H1 (cell line): Measurements from ENCODE around the gene KIF11. TPM values are rescaled to one million over a fixed set of nuclear protein-coding genes. Genes with fewer than 3 reads are reported as not detected.
A peak's percentile ranks its signal among the peaks of the same experiment; 100 is the strongest.

Source experiments
- CTCF ChIA-PET: fragments of 300-600 bp; sonication (Branson Sonifier 250); formaldehyde crosslinking; loops from one replicate; lab custom pipeline; 2021; ENCODE audit not compliant: partially characterized antibody; lab: Charles Lee
- POLR2A ChIA-PET: fragments of 300-600 bp; sonication (Branson Sonifier 250); formaldehyde crosslinking; loops from one replicate; lab custom pipeline; 2021; ENCODE audit warnings: inconsistent platforms; ENCODE audit not compliant: partially characterized antibody; lab: Charles Lee
- DNase-seq, 2 experiments: peaks; one replicate each; pipeline versions ENCODE4 v3.0.0 to v3.0.0-alpha.2; 2010 to 2022; ENCODE audit warnings: low spot score in 2 of 2, low read depth in 1 of 2, mixed read lengths in 1 of 2
- FAIRE-seq: peaks from 2 replicates; lab custom pipeline; 2011; peaks lifted over from hg19 to GRCh38; lab: Jason Lieb, UNC
- H2AFZ ChIP-seq: 2 replicates; pipeline ENCODE4 v1.8.1; 2012; ENCODE audit warnings: low read length, inconsistent platforms
- H2AK5ac ChIP-seq: 2 replicates; pipeline ENCODE4 v1.6.1; 2013; ENCODE audit warnings: low read depth, low read length
- H2BK120ac ChIP-seq: replicated peaks from 2 replicates; pipeline ENCODE3; 2013; ENCODE audit warnings: low read depth, low read length, inconsistent platforms
- H2BK12ac ChIP-seq: 2 replicates; pipeline ENCODE4 v1.6.1; 2013; ENCODE audit warnings: low read depth, low read length
- H2BK15ac ChIP-seq: 2 replicates; pipeline ENCODE4 v1.6.1; 2013; ENCODE audit warnings: low read length
- H2BK20ac ChIP-seq: 2 replicates; pipeline ENCODE4 v1.6.1; 2013; ENCODE audit warnings: low read length
- H2BK5ac ChIP-seq: 2 replicates; pipeline ENCODE4 v1.6.1; 2013; ENCODE audit warnings: low read depth, low read length
- H3K14ac ChIP-seq: 2 replicates; pipeline ENCODE4 v1.6.1; 2013; ENCODE audit warnings: inconsistent platforms; ENCODE audit not compliant: insufficient read length
- H3K18ac ChIP-seq: 2 replicates; pipeline ENCODE4 v1.6.1; 2013; ENCODE audit warnings: low read length; ENCODE audit errors: extremely low read depth
- H3K23ac ChIP-seq: 2 replicates; pipeline ENCODE4 v1.6.1; 2013; ENCODE audit warnings: inconsistent platforms; ENCODE audit not compliant: insufficient read length
- H3K23me2 ChIP-seq: 2 replicates; pipeline ENCODE4 v1.6.1; 2013; ENCODE audit warnings: low read depth, low read length
- H3K27ac ChIP-seq: 2 replicates; pipeline ENCODE4 v1.6.1; 2011; ENCODE audit warnings: low read depth, low read length, inconsistent platforms
- H3K27me3 ChIP-seq, 4 experiments: replicated peaks in 1 of 4; 1 replicate in 1 of 4; 2 replicates in 3 of 4; pipeline versions ENCODE4 v1.6.1 to v1.8.1; 2011 to 2013; ENCODE audit warnings: low read length in 3 of 4, mild to moderate bottlenecking in 3 of 4, inconsistent platforms in 2 of 4, mixed read lengths in 2 of 4, moderate library complexity in 1 of 4; ENCODE audit not compliant: control insufficient read depth in 3 of 4, insufficient read depth in 3 of 4; ENCODE audit errors: extremely low read depth in 1 of 4
- H3K36me3 ChIP-seq, 4 experiments: 2 replicates each; pipeline versions ENCODE4 v1.6.1 to v1.8.1; 2011 to 2013; ENCODE audit warnings: mild to moderate bottlenecking in 4 of 4, low read length in 3 of 4, moderate library complexity in 2 of 4, control low read depth in 1 of 4, inconsistent platforms in 1 of 4; ENCODE audit not compliant: insufficient read depth in 4 of 4, control insufficient read depth in 2 of 4
- H3K4ac ChIP-seq: replicated peaks from 2 replicates; pipeline ENCODE3; 2013; ENCODE audit warnings: low read length, low read depth, mixed read lengths, inconsistent platforms; ENCODE audit not compliant: insufficient read length
- H3K4me1 ChIP-seq, 4 experiments: replicated peaks in 1 of 4; 1 replicate in 1 of 4; 2 replicates in 3 of 4; pipeline versions ENCODE4 v1.6.1 to v1.8.1; 2011 to 2013; ENCODE audit warnings: low read length in 3 of 4, inconsistent platforms in 2 of 4, mixed read lengths in 1 of 4; ENCODE audit not compliant: insufficient read depth in 4 of 4, control insufficient read depth in 3 of 4
- H3K4me2 ChIP-seq, 2 experiments: 2 replicates each; pipeline versions ENCODE4 v1.6.1 to v1.8.1; 2011 to 2013; ENCODE audit warnings: low read depth in 2 of 2, low read length in 2 of 2, control low read depth in 1 of 2, inconsistent platforms in 1 of 2, mild to moderate bottlenecking in 1 of 2; ENCODE audit not compliant: insufficient read depth in 1 of 2
- H3K4me3 ChIP-seq, 4 experiments: fragments of 200-600, 300-600 bp in 1 of 4; sonication (generic), shearing (Covaris generic), sonication (Bioruptor Twin) in 1 of 4; 2 replicates each; pipeline versions ENCODE4 v1.5.1 to v1.8.1; 2011 to 2016; ENCODE audit warnings: low read length in 4 of 4, low read depth in 3 of 4, control low read depth in 2 of 4, inconsistent platforms in 2 of 4, mild to moderate bottlenecking in 2 of 4, mixed read lengths in 1 of 4, moderate library complexity in 1 of 4; ENCODE audit not compliant: insufficient read depth in 2 of 4; ENCODE audit errors: extremely low read depth in 1 of 4
- H3K56ac ChIP-seq: replicated peaks from 2 replicates; pipeline ENCODE3; 2013; ENCODE audit warnings: low read depth, mild to moderate bottlenecking, mixed read lengths, low read length, inconsistent platforms; ENCODE audit not compliant: insufficient read length
- H3K79me1 ChIP-seq: 2 replicates; pipeline ENCODE4 v1.6.1; 2013; ENCODE audit warnings: low read depth, low read length, control low read depth
- H3K79me2 ChIP-seq, 2 experiments: 2 replicates each; pipeline versions ENCODE4 v1.6.1 to v1.8.1; 2012 to 2013; ENCODE audit warnings: low read length in 2 of 2, mild to moderate bottlenecking in 2 of 2, inconsistent platforms in 1 of 2; ENCODE audit not compliant: insufficient read depth in 2 of 2, control insufficient read depth in 1 of 2
- H3K9ac ChIP-seq, 4 experiments: replicated peaks in 1 of 4; 1 replicate in 1 of 4; 2 replicates in 3 of 4; pipeline versions ENCODE4 v1.6.1 to v1.8.1; 2011 to 2013; ENCODE audit warnings: low read depth in 3 of 4, low read length in 3 of 4, control low read depth in 2 of 4, mild to moderate bottlenecking in 2 of 4, moderate library complexity in 2 of 4, inconsistent platforms in 1 of 4; ENCODE audit errors: extremely low read depth in 1 of 4
- H3K9me3 ChIP-seq, 2 experiments: 2 replicates each; pipeline versions ENCODE4 v1.6.1 to v1.8.1; 2012 to 2013; ENCODE audit warnings: mild to moderate bottlenecking in 2 of 2, moderate library complexity in 2 of 2, control low read depth in 1 of 2, inconsistent platforms in 1 of 2, low read depth in 1 of 2, low read length in 1 of 2, mixed read lengths in 1 of 2; ENCODE audit not compliant: insufficient read depth in 2 of 2
- H4K20me1 ChIP-seq, 2 experiments: replicated peaks in 1 of 2; 2 replicates each; pipeline versions ENCODE3 to v1.8.1; 2011 to 2013; ENCODE audit warnings: inconsistent platforms in 2 of 2, low read length in 2 of 2, mild to moderate bottlenecking in 1 of 2; ENCODE audit not compliant: insufficient read depth in 2 of 2, control insufficient read depth in 1 of 2
- H4K5ac ChIP-seq: 2 replicates; pipeline ENCODE4 v1.6.1; 2013; ENCODE audit warnings: low read length, low read depth, mixed read lengths, inconsistent platforms; ENCODE audit not compliant: insufficient read length
- H4K8ac ChIP-seq: 2 replicates; pipeline ENCODE4 v1.8.0; 2013; ENCODE audit warnings: mild to moderate bottlenecking, moderate library complexity, low read length, inconsistent platforms; ENCODE audit not compliant: insufficient read depth; ENCODE audit errors: extremely low read depth
- H4K91ac ChIP-seq: replicated peaks from 2 replicates; pipeline ENCODE3; 2013; ENCODE audit warnings: low read length, mixed read lengths, inconsistent platforms; ENCODE audit not compliant: insufficient read length
- ASH2L ChIP-seq: fragments of 200-600, 300-600 bp; sonication (generic); IDR thresholded peaks from one replicate; pipeline ENCODE4 v1.7.1; 2017; ENCODE audit warnings: low read length
- BRCA1 ChIP-seq: IDR thresholded peaks from 2 replicates; pipeline ENCODE4 v1.6.1; 2012; ENCODE audit warnings: low read depth, low read length, improper control_type of control experiment
- CEBPB ChIP-seq: IDR thresholded peaks from 2 replicates; pipeline ENCODE4 v1.6.1; 2012; ENCODE audit warnings: low read depth, low read length
- CHD1 ChIP-seq: IDR thresholded peaks from 2 replicates; pipeline ENCODE4 v1.6.1; 2012; ENCODE audit warnings: low read depth, low read length, improper control_type of control experiment
- PHF8 ChIP-seq: fragments of 200-600 bp; sonication (generic); conservative IDR thresholded peaks from 2 replicates; pipeline ENCODE4 v1.7.1; 2012; ENCODE audit warnings: low read depth, mild to moderate bottlenecking, inconsistent platforms, low read length, moderate library complexity
- POLR2A ChIP-seq, 2 experiments: IDR thresholded peaks; 1 replicate in 1 of 2; 2 replicates in 1 of 2; pipeline ENCODE4 v1.6.1; 2011; ENCODE audit warnings: low read depth in 2 of 2, low read length in 2 of 2, mild to moderate bottlenecking in 2 of 2; ENCODE audit errors: control extremely low read depth in 1 of 2
- RXRA ChIP-seq: IDR thresholded peaks from 2 replicates; pipeline ENCODE4 v1.6.1; 2011; ENCODE audit warnings: low read depth, mild to moderate bottlenecking, low read length, moderate library complexity; ENCODE audit not compliant: insufficient read depth
- WGBS, 2 experiments: shearing (Covaris generic) in 1 of 2; methylation state at CpG; one replicate each; pipeline versions ENCODE4 v1.1.6 to v1.1.7; 2013 to 2015; ENCODE audit warnings: low lambda C conversion rate in 2 of 2, mixed read lengths in 2 of 2, inconsistent platforms in 1 of 2, low coverage in 1 of 2, missing lambda C conversion rate in 1 of 2; ENCODE audit not compliant: insufficient replicate concordance in 2 of 2, insufficient coverage in 1 of 2, insufficient read length in 1 of 2; ENCODE audit errors: extremely low coverage in 1 of 2, missing lambda C conversion rate in 1 of 2; 5-methylcytosine and 5-hydroxymethylcytosine counted together
- polyA plus RNA-seq, 7 experiments: library from polyadenylated mRNA; depleted of rRNA in 3 of 7; stranded (reverse) in 5 of 7; unstranded in 2 of 7; fragments of >200 nt in 5 of 7; fragments of 200-250 nt in 2 of 7; gene quantifications; 1 replicate in 5 of 7; 2 replicates in 1 of 7; 4 replicates in 1 of 7; pipeline versions ENCODE4 v1.2.1 to v1.2.3, GENCODE V29; 2011 to 2013; ENCODE audit warnings: missing spikeins in 2 of 7, mixed read lengths in 2 of 7
- total RNA-seq: library from RNA; stranded (reverse); fragmentation: NEBNext Ultra II Directional; extraction: Animal tissue kit (Norgen Biotek cat#: 25700); gene quantifications from 2 replicates; pipeline ENCODE4 v1.2.1, GENCODE V29; 2021

KIF11 gene
- total and polyA plus RNA-seq, 2 of the 8 experiments (the other 6 are each of a cell fraction or from before 2014, with no cell fraction given): 11.1 to 59.2 TPM

GRCh38 chr10:92692697-92693533 lies 100.0 kb downstream of the KIF11 start:
- Histone ChIP-seq H2BK120ac (no peak overlapping the region), H3K18ac (peak overlapping the region; percentile 51; the same call in 1 of the 2 replicates), H3K4me2 (peak overlapping the region; percentile 79 to 96), H3K23ac (no peak overlapping the region), H3K14ac (no peak overlapping the region), H3K4me1 (peaks cover 0 to 13% (median 9%) of the 10 kb centered on the region in 4 experiments; a peak in 6 of 7 replicates), H2AFZ (no peak overlapping the region), H2AK5ac (no peak overlapping the region), H3K9me3 (no peaks in the 10 kb centered on the region), H4K5ac (no peak overlapping the region), H3K27ac (no peak overlapping the region), H2BK15ac (no peak overlapping the region), H2BK20ac (no peak overlapping the region), H3K9ac (no peak overlapping the region), H2BK5ac (no peak overlapping the region), H3K23me2 (peaks cover 22% of the 10 kb centered on the region), H3K36me3 (peaks cover 0 to 9% (median 0%) of the 10 kb centered on the region in 4 experiments; a peak in 1 of 8 replicates), H4K8ac (no peak overlapping the region; the same call in 1 of the 2 replicates), H3K56ac (no peak overlapping the region), H4K20me1 (peaks cover 0 to 4% of the 10 kb centered on the region in 2 experiments), H2BK12ac (no peak overlapping the region), H4K91ac (no peak overlapping the region), H3K79me2 (no peaks in the 10 kb centered on the region), H3K27me3 (peaks cover 49 to 98% (median 80%) of the 10 kb centered on the region in 4 experiments), H3K79me1 (no peaks in the 10 kb centered on the region), H3K4me3 (peak overlapping the region; percentile 34 to 68 (median 57); a peak in 7 of 8 replicates), H3K4ac (no peak overlapping the region)
- CTCF ChIA-PET: interaction anchor here (0.8 to 1.1 kb wide), 4 partner anchors 10 to 150 kb away, joined by 3 read pairs; no protein-coding TSS in a partner anchor
- no peak for DNase-seq
- no peak for FAIRE-seq
- POLR2A ChIA-PET: no interaction called here
- WGBS, 2 experiments: 14% methylated on average over 7 of the region's 7 CpGs; no CpG with 5 or more reads in 1 of the 2 experiments
- TF ChIP-seq RXRA (no peak), ASH2L (peak; percentile 4), BRCA1 (no peak), CEBPB (peak; percentile 79; the same call in 1 of the 2 replicates), POLR2A (IDR thresholded peaks at IDR 0.05; ENCODE audit: control extremely low read depth in 1 of 2, low read depth in 2 of 2, low read length in 2 of 2) (no peak), PHF8 (no peak), CHD1 (no peak)
